ENCODE results near the gene KNDC1. TPM values are rescaled to one million over a fixed set of nuclear protein-coding genes. Genes with fewer than 3 reads are reported as not detected.

Gene KNDC1
- polyA plus RNA-seq, 1 donor (not counting 4 experiments of a cell fraction or from before 2014, with no cell fraction given): 0.20 TPM

- H3K9ac ChIP-seq (ENCODE audit: control insufficient read depth, extremely low read depth, insufficient read depth, low read length): no peak overlapping the region
- peaks cover 6% of the 10 kb centered on the region for H3K27me3 ChIP-seq (ENCODE audit: control insufficient read depth, extremely low read depth, insufficient read depth, low read length)
- DNase-seq (ENCODE audit: low read depth, low spot score) (no peak), FAIRE-seq (no peak)
- dilution Hi-C loops (cut with MboI; ENCODE audit: extremely low pct_ligation_motif_present, low sequenced_read_pairs): no loop called here
- H3K4me2 ChIP-seq (ENCODE audit: control insufficient read depth, extremely low read depth, insufficient read depth, low read depth, low read length): no peak overlapping the region
- no peaks in the 10 kb centered on the region for H3K4me1 ChIP-seq (ENCODE audit: control insufficient read depth, extremely low read depth, insufficient read depth, low read length)
- H3K79me2 ChIP-seq (ENCODE audit: control insufficient read depth, insufficient read depth, low read length): no peaks in the 10 kb centered on the region
- no peaks in the 10 kb centered on the region for H3K9me1 ChIP-seq (ENCODE audit: control insufficient read depth, extremely low read depth, insufficient read depth, low read length)
- no peaks in the 10 kb centered on the region for H4K20me1 ChIP-seq (ENCODE audit: control insufficient read depth, extremely low read depth, insufficient read depth, low read length)
- TF ChIP-seq, protein P1, sequence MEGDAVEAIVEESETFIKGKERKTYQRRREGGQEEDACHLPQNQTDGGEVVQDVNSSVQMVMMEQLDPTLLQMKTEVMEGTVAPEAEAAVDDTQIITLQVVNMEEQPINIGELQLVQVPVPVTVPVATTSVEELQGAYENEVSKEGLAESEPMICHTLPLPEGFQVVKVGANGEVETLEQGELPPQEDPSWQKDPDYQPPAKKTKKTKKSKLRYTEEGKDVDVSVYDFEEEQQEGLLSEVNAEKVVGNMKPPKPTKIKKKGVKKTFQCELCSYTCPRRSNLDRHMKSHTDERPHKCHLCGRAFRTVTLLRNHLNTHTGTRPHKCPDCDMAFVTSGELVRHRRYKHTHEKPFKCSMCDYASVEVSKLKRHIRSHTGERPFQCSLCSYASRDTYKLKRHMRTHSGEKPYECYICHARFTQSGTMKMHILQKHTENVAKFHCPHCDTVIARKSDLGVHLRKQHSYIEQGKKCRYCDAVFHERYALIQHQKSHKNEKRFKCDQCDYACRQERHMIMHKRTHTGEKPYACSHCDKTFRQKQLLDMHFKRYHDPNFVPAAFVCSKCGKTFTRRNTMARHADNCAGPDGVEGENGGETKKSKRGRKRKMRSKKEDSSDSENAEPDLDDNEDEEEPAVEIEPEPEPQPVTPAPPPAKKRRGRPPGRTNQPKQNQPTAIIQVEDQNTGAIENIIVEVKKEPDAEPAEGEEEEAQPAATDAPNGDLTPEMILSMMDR (optimal IDR thresholded peaks at IDR 0.05 in 1 of 3, IDR thresholded peaks at IDR 0.05 in 1 of 3, conservative IDR thresholded peaks at IDR 0.05 in 1 of 3; ENCODE audit: extremely low read depth in 1 of 3, insufficient read depth in 2 of 3, low read length in 3 of 3): no peak
- TF ChIP-seq EZH2 (IDR thresholded peaks at IDR 0.05; ENCODE audit: low read length): no peak
- H3K9me3 ChIP-seq (ENCODE audit: control insufficient read depth, low read depth, low read length): no peaks in the 10 kb centered on the region
- no peak overlapping the region for H3K27ac ChIP-seq (ENCODE audit: control insufficient read depth, insufficient read depth, low read length)
- H3K4me3 ChIP-seq (ENCODE audit: control insufficient read depth in 2 of 3, extremely low read depth in 1 of 3, insufficient read depth in 2 of 3, low read depth in 1 of 3, low read length in 3 of 3): no peak overlapping the region
- no peak overlapping the region for H2AFZ ChIP-seq (ENCODE audit: control insufficient read depth, low read length)
- no peaks in the 10 kb centered on the region for H3K36me3 ChIP-seq (ENCODE audit: control insufficient read depth in 2 of 2, extremely low read depth in 1 of 2, insufficient read depth in 2 of 2, low read length in 2 of 2)
Measured at GRCh38 chr10:133198206-133198605, 38.2 kb downstream of the KNDC1 start.

DNA sequence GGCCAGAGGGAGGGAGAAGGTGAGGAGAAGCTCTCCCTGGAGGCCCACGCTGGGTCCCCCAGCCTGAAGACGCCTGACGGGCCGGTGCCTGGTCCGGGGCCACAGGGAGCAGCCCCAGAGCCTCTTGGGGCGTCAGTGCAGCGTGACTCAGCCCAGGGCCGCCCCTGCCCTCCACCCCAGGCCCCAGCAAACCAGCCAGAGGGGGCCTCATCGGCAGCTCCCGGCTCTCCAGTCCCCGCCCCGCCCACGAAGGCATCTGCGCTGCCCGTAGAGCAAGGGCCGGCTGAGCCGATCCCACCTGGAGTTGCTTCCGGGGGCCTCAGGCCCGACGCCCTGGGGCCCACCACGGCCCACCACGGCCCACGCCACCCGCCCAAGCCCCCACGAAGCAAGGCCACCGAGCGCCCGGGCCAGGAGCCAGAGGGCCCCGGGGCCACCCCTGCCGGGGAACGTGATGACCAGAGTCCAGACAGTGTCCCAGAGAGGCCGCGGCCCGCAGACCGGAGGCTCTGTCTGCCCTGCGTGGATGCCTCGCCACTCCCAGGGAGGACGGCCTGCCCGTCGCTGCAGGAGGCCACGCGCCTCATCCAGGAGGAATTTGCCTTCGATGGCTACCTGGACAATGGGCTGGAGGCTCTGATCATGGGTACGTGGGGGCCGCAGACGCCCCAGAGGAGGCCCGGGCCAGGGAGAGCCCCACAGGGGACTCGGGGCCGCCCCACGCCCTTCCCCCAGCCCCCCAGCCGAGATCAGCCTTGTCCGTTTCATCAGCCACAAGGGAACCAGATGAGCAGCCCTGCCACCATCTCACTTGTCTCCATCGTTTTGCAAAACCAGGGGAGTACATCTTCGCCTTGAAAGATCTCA is 38.8 kb downstream of the KNDC1 start:
- Histone ChIP-seq H3K4me1 (ENCODE audit: control insufficient read depth, extremely low read depth, insufficient read depth, low read length) (no peaks in the 10 kb centered on the region), H3K4me3 (ENCODE audit: control insufficient read depth in 2 of 3, extremely low read depth in 1 of 3, insufficient read depth in 2 of 3, low read depth in 1 of 3, low read length in 3 of 3) (no peak overlapping the region), H4K20me1 (ENCODE audit: control insufficient read depth, extremely low read depth, insufficient read depth, low read length) (no peaks in the 10 kb centered on the region), H3K9me1 (ENCODE audit: control insufficient read depth, extremely low read depth, insufficient read depth, low read length) (no peaks in the 10 kb centered on the region), H3K9me3 (ENCODE audit: control insufficient read depth, low read depth, low read length) (no peaks in the 10 kb centered on the region), H3K79me2 (ENCODE audit: control insufficient read depth, insufficient read depth, low read length) (no peaks in the 10 kb centered on the region), H3K4me2 (ENCODE audit: control insufficient read depth, extremely low read depth, insufficient read depth, low read depth, low read length) (no peak overlapping the region), H2AFZ (ENCODE audit: control insufficient read depth, low read length) (no peak overlapping the region), H3K27ac (ENCODE audit: control insufficient read depth, insufficient read depth, low read length) (no peak overlapping the region), H3K9ac (ENCODE audit: control insufficient read depth, extremely low read depth, insufficient read depth, low read length) (no peak overlapping the region), H3K36me3 (ENCODE audit: control insufficient read depth in 2 of 2, extremely low read depth in 1 of 2, insufficient read depth in 2 of 2, low read length in 2 of 2) (no peaks in the 10 kb centered on the region), H3K27me3 (ENCODE audit: control insufficient read depth, extremely low read depth, insufficient read depth, low read length) (peaks cover 6% of the 10 kb centered on the region)
- DNase-seq (ENCODE audit: low read depth, low spot score): no peak
- dilution Hi-C loops (cut with MboI; ENCODE audit: extremely low pct_ligation_motif_present, low sequenced_read_pairs): no loop called here
- no peak for FAIRE-seq
- TF ChIP-seq EZH2 (IDR thresholded peaks at IDR 0.05; ENCODE audit: low read length): no peak
- TF ChIP-seq, protein P1 (optimal IDR thresholded peaks at IDR 0.05 in 1 of 3, IDR thresholded peaks at IDR 0.05 in 1 of 3, conservative IDR thresholded peaks at IDR 0.05 in 1 of 3; ENCODE audit: extremely low read depth in 1 of 3, insufficient read depth in 2 of 3, low read length in 3 of 3): no peak
